CD4-positive, alpha-beta T cell treated with Interleukin-21 for 1 hour (primary cell): Measurements from ENCODE around the gene PCDHGB7.
"Not testable (repeated sequence)": the region's sequence is repeated elsewhere in the genome, so short reads cannot be mapped to it uniquely, and the experiment has no call there.

Experiments used
- DNase-seq: peaks from one replicate; pipeline ENCODE4 v3.0.0-alpha.2; 2020

The PCDHGB7 gene

GRCh38 chr5:141417494-141418172 is at the start of gene PCDHGB7:
Gene PCDHGB7, plus strand, starts transcription at chr5:141417677. Its CDS starts 183 bp downstream, at chr5:141417860.
- DNase-seq: peak; percentile 49

- peak; percentile 49 for DNase-seq
Measured at GRCh38 chr5:141369994-141370848, 47.3 kb upstream of the PCDHGB7 start, which contains the start of gene PCDHGB3. Gene PCDHGB3, plus strand, starts transcription at chr5:141370242. Its CDS starts 153 bp downstream, at chr5:141370395.

GRCh38 chr5:141371572-141372475 is 45.7 kb upstream of the PCDHGB7 start:
- DNase-seq: no peak

- DNase-seq: no peak
Measured at GRCh38 chr5:141373673-141374317, 43.7 kb upstream of the PCDHGB7 start, which contains the start of gene PCDHGA6. Gene PCDHGA6, plus strand, starts transcription at chr5:141373891. Its CDS starts 193 bp downstream, at chr5:141374084.

GRCh38 chr5:141374627-141375026 is 42.9 kb upstream of the PCDHGB7 start:
- no peak for DNase-seq

- DNase-seq: not testable (repeated sequence)
Measured at GRCh38 chr5:141375444-141376155, 41.9 kb upstream of the PCDHGB7 start.

GRCh38 chr5:141382469-141383294 is 34.8 kb upstream of the PCDHGB7 start, which contains the start of gene PCDHGA7:
Gene PCDHGA7, plus strand, starts transcription at chr5:141382742. Its CDS starts 158 bp downstream, at chr5:141382900.
- no peak for DNase-seq

GRCh38 chr5:141383345-141383744 is 34.1 kb upstream of the PCDHGB7 start:
- no peak for DNase-seq

- no peak for DNase-seq
Measured at GRCh38 chr5:141384471-141385267, 32.8 kb upstream of the PCDHGB7 start.

- peak; percentile 28 for DNase-seq
Measured at GRCh38 chr5:141387557-141388311, 29.7 kb upstream of the PCDHGB7 start, which contains the start of gene PCDHGB4. Gene PCDHGB4, plus strand, starts transcription at chr5:141387698. Its CDS starts 187 bp downstream, at chr5:141387885.

- no peak for DNase-seq
Measured at GRCh38 chr5:141388661-141389060, 28.8 kb upstream of the PCDHGB7 start.

- no peak for DNase-seq
Measured at GRCh38 chr5:141389153-141390042, 28.1 kb upstream of the PCDHGB7 start.

- no peak for DNase-seq
Measured at GRCh38 chr5:141392429-141393198, 24.9 kb upstream of the PCDHGB7 start, which contains the start of gene PCDHGA8. Gene PCDHGA8, plus strand, starts transcription at chr5:141392633. Its CDS starts 181 bp downstream, at chr5:141392814.

- no peak for DNase-seq
Measured at GRCh38 chr5:141393267-141393666, 24.2 kb upstream of the PCDHGB7 start.

- not testable (repeated sequence) for DNase-seq
Measured at GRCh38 chr5:141394401-141395187, 22.9 kb upstream of the PCDHGB7 start.
